ENCODE measurements around the gene HHATL.

Gene HHATL

DNA sequence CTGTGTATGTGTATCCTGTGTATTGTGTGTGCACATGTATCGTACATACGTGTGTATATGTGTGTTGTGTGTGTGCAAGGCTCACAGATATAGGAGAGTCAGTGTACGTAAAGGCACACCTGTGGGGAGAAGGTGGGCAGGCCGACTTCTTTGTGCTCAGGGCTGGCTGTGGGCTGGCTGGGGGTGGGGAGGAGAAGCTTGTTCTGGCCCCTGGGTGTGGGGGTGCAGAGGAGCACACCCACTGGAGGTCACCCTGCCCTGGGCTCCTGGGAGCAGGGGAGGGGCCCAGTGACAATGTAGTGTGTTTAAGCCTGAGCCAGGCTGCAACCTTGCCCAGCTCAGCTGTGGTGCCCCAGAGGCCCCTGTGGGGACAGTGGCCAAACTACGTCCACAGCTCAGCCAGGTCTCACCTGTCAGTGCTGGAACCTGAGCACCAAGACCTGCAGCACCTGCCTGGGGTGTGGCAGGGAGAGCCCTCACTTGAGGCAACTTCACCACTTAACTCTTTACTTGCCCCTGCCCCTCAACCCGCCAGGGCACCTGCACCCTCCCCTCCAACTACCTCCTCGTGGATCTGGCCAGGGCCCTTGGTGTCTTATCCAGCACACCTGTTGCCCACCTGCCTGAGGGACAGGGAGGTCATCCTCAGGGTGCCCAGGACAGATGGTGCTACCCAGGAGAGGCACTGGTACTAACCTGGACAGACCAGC, 2.6 kb upstream of the HHATL start:
- Histone ChIP-seq H3K4me3 (replicated peaks; ENCODE audit: low read depth, low read length) (no peak overlapping the region), H3K36me3 (ENCODE audit: control insufficient read depth, insufficient read depth, low read length) (no peaks in the 10 kb centered on the region), H3K27me3 (replicated peaks; ENCODE audit: control insufficient read depth, insufficient read depth, low read length) (peaks cover 3% of the 10 kb centered on the region; the same call in 1 of the 2 replicates)
- TF ChIP-seq, protein P1, sequence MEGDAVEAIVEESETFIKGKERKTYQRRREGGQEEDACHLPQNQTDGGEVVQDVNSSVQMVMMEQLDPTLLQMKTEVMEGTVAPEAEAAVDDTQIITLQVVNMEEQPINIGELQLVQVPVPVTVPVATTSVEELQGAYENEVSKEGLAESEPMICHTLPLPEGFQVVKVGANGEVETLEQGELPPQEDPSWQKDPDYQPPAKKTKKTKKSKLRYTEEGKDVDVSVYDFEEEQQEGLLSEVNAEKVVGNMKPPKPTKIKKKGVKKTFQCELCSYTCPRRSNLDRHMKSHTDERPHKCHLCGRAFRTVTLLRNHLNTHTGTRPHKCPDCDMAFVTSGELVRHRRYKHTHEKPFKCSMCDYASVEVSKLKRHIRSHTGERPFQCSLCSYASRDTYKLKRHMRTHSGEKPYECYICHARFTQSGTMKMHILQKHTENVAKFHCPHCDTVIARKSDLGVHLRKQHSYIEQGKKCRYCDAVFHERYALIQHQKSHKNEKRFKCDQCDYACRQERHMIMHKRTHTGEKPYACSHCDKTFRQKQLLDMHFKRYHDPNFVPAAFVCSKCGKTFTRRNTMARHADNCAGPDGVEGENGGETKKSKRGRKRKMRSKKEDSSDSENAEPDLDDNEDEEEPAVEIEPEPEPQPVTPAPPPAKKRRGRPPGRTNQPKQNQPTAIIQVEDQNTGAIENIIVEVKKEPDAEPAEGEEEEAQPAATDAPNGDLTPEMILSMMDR (IDR thresholded peaks at IDR 0.05; ENCODE audit: insufficient read depth, low read length, poor library complexity, severe bottlenecking): no peak
- DNase-seq (ENCODE audit: extremely low read depth, insufficient read length): no peak

GRCh38 chr3:42704136-42704841, 1.7 kb upstream of the HHATL start:
- H3K27me3 ChIP-seq (replicated peaks; ENCODE audit: control insufficient read depth, insufficient read depth, low read length): peaks cover 3% of the 10 kb centered on the region; the same call in 1 of the 2 replicates
- DNase-seq (ENCODE audit: extremely low read depth, insufficient read length): no peak

GRCh38 chr3:42703695-42704025, 1.1 kb upstream of the HHATL start:
- no peaks in the 10 kb centered on the region for H3K36me3 ChIP-seq (ENCODE audit: control insufficient read depth, insufficient read depth, low read length)
- no peak overlapping the region for H3K4me3 ChIP-seq (replicated peaks; ENCODE audit: low read depth, low read length)
- no peak for DNase-seq (ENCODE audit: extremely low read depth, insufficient read length)
- TF ChIP-seq, protein P1 (IDR thresholded peaks at IDR 0.05; ENCODE audit: insufficient read depth, low read length, poor library complexity, severe bottlenecking): no peak
- H3K27me3 ChIP-seq (replicated peaks; ENCODE audit: control insufficient read depth, insufficient read depth, low read length): peaks cover 3% of the 10 kb centered on the region; the same call in 1 of the 2 replicates

More at GRCh38 chr3:42704136-42704841, 1.7 kb upstream of the HHATL start:
- Histone ChIP-seq H3K36me3 (ENCODE audit: control insufficient read depth, insufficient read depth, low read length) (no peaks in the 10 kb centered on the region), H3K4me3 (replicated peaks; ENCODE audit: low read depth, low read length) (no peak overlapping the region)
- TF ChIP-seq, protein P1 (IDR thresholded peaks at IDR 0.05; ENCODE audit: insufficient read depth, low read length, poor library complexity, severe bottlenecking): no peak

GRCh38 chr3:42702982-42703694, 540 bp upstream of the HHATL start:
- no peak for DNase-seq (ENCODE audit: extremely low read depth, insufficient read length)
- TF ChIP-seq, protein P1 (IDR thresholded peaks at IDR 0.05; ENCODE audit: insufficient read depth, low read length, poor library complexity, severe bottlenecking): no peak
- Histone ChIP-seq H3K36me3 (ENCODE audit: control insufficient read depth, insufficient read depth, low read length) (no peaks in the 10 kb centered on the region), H3K4me3 (replicated peaks; ENCODE audit: low read depth, low read length) (no peak overlapping the region), H3K27me3 (replicated peaks; ENCODE audit: control insufficient read depth, insufficient read depth, low read length) (peaks cover 3% of the 10 kb centered on the region; the same call in 1 of the 2 replicates)

DNA sequence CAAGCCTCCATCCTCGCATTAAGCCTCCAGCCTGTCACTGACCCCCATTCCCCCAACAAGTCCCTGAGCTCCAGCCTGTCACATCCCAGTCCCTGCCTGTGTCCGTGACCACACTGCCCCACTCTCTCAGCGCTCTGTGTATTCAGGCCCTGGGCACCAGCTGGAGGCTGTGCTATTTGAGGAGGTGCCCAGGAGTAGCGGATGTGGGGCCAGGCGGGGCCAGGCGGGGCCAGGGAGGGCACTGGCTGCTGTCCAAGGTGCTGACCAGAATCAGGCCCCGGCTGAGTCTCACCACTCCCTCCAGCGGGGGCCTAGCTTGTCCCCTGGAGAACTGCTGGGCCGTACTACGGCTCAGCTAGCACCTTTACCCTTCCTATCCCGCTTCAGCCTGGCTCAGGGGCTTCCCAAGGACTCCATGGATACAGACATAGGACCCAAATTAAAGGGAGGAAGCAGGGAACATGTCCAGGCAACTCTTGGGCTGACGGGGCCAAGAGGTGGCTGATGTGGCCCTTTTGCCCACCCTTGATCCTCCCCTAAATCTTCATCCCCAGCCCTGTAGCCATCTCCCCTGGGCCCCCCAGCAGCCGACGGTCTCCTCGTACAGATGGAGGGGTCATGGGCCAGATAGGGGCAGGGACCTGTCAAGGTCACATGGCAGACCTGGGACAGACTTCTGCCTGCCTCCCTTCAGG, 1.1 kb downstream of the HHATL start:
- no peaks in the 10 kb centered on the region for H3K36me3 ChIP-seq (ENCODE audit: control insufficient read depth, insufficient read depth, low read length)
- TF ChIP-seq, protein P1 (IDR thresholded peaks at IDR 0.05; ENCODE audit: insufficient read depth, low read length, poor library complexity, severe bottlenecking): no peak
- no peak overlapping the region for H3K4me3 ChIP-seq (replicated peaks; ENCODE audit: low read depth, low read length)
- DNase-seq (ENCODE audit: extremely low read depth, insufficient read length): no peak
- H3K27me3 ChIP-seq (replicated peaks; ENCODE audit: control insufficient read depth, insufficient read depth, low read length): no peaks in the 10 kb centered on the region; the same call in 1 of the 2 replicates

All from GM06990 (cell line).